ENCODE measurements around the gene TRIM2.

Gene TRIM2

GRCh38 chr4:153255233-153255632 lies 51.0 kb downstream of the TRIM2 start:
- no peak for DNase-seq

- DNase-seq, result peak; percentile 69
These were observed 52.9 kb downstream of the TRIM2 start for GRCh38 chr4:153257151-153257620.

- no peak for DNase-seq
These were observed 53.7 kb downstream of the TRIM2 start for GRCh38 chr4:153257991-153258390.

GRCh38 chr4:153258750-153259149 lies 54.5 kb downstream of the TRIM2 start:
- DNase-seq, result no peak

DNA sequence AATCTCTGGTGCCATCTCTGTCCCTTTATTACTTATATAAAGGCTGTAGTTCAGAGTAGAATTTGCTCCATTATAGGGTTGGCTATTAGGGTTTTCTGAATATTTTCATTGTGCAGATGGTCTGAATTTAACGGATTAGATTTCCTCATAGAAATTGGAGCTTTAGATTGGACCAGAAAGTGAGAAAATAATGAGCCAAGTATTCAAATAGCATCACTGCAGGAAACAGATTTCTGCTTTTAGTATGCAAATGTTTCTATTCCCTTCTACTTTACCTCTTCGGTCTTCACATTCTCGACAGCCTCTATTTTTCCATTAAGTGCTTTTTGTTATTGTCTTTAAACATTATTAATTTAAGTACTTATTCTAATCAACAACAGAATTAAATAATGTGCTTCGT lies 55.4 kb downstream of the TRIM2 start:
- no peak for DNase-seq

GRCh38 chr4:153260132-153260531 lies 55.9 kb downstream of the TRIM2 start:
- no peak for DNase-seq

GRCh38 chr4:153260553-153261300 lies 56.5 kb downstream of the TRIM2 start:
- no peak for DNase-seq

GRCh38 chr4:153261461-153261860 lies 57.2 kb downstream of the TRIM2 start:
- no peak for DNase-seq

GRCh38 chr4:153261914-153262313 lies 57.7 kb downstream of the TRIM2 start:
- DNase-seq, result no peak

GRCh38 chr4:153265306-153266047 lies 61.2 kb downstream of the TRIM2 start:
- DNase-seq, result no peak

GRCh38 chr4:153266988-153267387 lies 62.7 kb downstream of the TRIM2 start:
- DNase-seq, result no peak

DNA sequence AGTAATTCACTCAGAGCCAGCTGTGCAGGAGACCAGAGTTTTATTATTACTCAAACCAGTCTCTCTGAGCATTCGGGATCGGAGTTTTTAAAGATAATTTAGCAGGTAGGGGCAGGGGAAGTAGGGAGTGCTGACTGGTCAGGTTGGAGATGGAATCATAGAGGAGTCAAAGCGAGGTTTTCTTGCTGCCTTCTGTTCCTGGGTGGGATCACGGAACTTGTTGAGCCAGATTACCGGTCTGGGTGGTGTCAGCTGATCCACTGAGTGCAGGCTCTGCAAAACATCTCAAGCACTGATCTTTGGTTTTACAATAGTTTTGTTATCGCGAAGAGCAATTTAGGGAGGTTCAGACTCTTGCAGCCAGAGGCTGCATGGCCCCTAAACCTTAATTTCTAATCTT lies 63.6 kb downstream of the TRIM2 start:
- DNase-seq, result no peak

DNA sequence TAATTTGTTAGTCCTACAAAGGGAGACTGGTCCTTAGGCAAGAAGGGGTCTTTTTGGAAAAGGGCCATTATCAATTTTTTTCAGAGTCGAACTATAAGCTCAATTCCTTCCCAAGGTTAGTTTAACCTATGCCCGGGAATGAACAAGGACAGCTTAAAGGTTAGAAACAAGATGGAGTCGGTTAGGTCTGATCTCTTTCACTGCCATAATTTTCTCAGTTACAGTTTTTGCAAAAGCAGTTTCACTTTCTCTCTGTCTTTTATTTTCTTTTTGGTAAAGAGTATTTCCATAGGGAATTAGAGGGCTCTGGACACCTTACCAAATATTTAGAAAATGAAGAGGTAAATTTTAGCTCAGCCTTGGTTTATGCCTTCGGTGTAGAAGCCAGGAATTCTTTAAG lies 64.1 kb downstream of the TRIM2 start:
- DNase-seq, result no peak

DNA sequence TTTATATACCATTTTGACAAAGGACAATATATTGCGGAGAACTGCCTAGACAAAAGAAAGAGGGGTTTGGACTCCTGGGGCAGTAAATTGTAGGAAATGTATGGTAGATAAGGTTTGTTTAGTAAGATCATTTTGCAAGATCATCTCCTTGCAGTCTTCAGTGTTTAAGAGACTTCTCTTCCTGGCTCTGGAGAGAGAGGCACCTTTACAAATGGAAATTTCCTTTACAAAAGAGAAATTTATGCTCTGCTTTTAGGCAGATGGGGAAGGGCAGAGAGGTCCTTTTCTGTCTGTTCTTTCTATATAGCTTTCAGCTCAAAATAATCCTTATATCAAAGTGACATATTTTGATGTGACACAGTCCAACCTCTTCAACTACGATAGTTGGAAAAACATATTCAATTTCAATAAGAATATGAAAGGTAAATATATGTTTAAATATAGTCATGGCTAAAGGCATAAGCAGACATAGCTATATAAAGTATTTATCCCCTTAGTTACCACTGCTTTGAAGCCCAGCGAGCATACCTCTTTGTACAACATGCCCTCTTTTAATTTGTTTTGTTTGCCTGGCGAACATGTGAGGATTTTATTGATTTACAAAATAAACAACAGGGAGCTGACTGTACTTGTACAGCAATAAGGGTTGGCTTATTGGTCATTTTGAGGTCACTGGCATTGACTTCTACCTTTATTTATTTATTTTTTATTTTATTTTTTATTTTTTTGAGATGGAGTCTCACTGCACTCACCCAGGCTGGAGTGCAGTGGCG lies 65.2 kb downstream of the TRIM2 start:
- no peak for DNase-seq

GRCh38 chr4:153270361-153270760 lies 66.1 kb downstream of the TRIM2 start:
- DNase-seq, result no peak

DNA sequence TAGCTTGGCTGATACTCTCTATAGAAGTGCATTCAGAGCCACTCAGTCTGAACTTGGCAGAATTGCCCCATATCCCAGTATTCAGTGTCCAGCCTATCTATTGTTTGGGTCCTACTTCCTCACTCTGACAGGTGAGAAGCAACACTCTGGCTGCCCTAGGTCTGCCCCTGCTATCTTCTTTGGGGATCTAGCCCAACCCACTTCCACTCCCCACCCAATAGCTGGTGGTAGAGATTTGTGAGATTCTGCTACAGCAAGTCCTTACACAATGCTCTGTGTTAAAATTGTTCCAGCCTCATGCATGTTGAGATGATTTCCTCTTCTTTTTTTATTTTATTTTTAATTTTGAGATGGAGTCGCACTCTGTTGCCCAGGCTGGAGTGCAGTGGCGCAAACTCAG lies 67.6 kb downstream of the TRIM2 start:
- DNase-seq, result no peak

DNA sequence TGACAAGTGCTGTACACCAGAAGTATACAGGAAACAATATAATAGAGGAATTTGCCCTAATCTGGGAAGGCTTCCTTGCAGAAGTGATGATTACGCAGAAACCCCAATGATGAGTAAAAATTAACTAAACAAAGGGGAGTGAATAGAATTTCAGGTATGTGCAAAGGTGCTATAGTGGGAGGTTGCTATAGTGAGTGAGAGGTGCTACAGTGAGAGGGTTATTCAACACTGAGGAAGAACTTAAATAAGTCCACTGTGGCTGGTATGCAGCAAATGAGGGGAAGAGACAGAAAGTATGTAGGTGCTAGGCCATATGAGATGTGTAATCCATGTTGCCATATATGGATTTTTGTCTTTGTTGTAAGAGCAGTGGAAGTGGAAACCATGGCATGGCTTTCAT lies 69.5 kb downstream of the TRIM2 start:
- no peak for DNase-seq

DNA sequence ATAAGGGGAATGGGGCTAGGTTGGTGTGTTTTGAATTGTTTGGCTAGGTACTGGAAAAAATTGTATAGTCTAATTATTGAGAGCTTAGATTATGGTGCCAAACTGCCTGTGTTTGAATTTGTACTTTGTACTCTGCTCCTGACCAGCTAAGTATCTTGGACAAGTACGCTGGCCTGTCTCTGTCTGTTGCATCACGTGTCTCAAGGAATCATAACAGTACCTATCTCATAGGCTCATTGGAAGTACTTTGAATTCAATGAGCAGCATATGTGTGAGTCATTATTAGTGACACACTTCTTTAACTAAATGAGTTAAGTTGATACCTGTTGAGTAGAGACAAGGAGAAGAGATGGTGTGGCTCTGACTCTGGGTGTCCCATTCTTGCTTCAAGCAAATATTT lies 70.7 kb downstream of the TRIM2 start:
- no peak for DNase-seq

DNA sequence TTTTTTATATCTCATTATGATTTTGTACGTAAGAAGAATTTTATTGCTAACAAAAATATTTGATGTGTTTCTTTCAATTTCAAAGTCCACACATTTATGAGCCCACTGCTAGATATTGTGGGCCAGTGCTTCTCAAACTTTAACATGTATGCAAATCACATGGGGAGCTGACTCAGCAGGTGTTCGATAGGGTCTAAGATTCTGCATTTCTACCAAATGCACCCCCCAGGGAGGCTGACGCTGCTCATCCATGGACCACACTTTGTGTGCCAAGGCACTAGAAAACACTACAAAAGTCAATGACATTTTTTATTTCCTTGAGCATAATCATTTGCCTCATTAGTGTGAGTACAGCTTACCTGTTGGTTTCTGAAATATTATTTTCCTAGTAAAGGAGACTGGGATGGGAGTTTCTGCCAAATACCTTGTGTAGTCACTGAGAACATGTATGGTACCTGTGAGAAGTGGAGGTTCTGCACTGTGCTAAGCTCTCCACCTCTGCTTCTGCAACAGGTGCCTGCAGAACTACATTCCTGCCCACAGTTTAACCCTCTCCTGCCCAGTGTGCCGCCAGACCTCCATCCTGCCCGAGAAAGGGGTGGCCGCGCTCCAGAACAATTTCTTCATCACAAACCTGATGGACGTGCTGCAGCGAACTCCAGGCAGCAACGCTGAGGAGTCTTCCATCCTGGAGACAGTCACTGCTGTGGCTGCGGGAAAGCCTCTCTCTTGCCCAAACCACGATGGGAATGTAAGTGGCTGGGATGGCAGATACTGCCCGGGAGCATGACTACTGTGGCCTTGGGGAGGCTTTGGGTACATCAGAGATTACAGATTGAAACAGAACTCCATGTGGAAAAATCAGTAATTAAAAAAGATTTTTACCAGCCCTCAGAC lies 71.4 kb downstream of the TRIM2 start:
- DNase-seq, result no peak

- DNase-seq, result no peak
These were observed 72.7 kb downstream of the TRIM2 start for GRCh38 chr4:153276971-153277370.

DNA sequence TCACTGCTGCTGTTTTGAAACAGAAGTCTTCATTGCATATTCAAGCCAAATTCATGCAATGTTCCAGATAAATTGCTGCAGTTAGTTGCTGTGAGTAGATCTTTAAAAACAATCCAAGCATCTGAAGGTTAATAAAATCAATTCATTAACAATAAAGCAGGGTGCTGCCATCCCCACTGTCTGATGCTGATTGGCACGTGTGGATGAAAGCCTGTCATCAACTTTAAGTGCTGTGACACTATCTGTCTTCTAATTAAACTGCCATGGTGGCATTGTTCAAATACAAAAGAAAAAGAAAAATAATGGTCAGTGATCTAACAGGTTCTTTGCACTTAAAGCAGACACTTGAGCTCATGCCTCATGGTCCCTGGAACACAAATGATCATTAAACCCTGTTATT lies 77.2 kb downstream of the TRIM2 start:
- DNase-seq, result no peak

GRCh38 chr4:153282023-153282422 lies 77.8 kb downstream of the TRIM2 start:
- no peak for DNase-seq

GRCh38 chr4:153283260-153283659 lies 79.0 kb downstream of the TRIM2 start:
- DNase-seq, result no peak
